IMR-90 (cell line): ENCODE results near the gene DPP10. TPM values are rescaled to one million over a fixed set of nuclear protein-coding genes. Genes with fewer than 3 reads are reported as not detected.

Source experiments
- ATAC-seq: fragments of 200-7000 bp; cut with Tn5 transposase; 2 replicates; pipeline ENCODE4 v1.9.1; 2020; ENCODE audit warnings: low read depth, mild to moderate bottlenecking, moderate library complexity
- BruUV-seq: library from RNA; stranded (reverse); fragments of 400-500 nt; replicated peaks from 2 replicates; lab custom pipeline; 2021; lab: Mats Ljungman, UMichigan
- CTCF ChIA-PET: fragments of 300-600 bp; formaldehyde crosslinking; extraction: SDS; loops from one replicate; lab custom pipeline; 2021; ENCODE audit warnings: antibody characterized with exemption; lab: Yijun Ruan, JAX
- POLR2A ChIA-PET: fragments of 300-600 bp; sonication (Branson Sonifier 250); formaldehyde crosslinking; loops from one replicate; lab custom pipeline; 2022; ENCODE audit warnings: antibody characterized with exemption; ENCODE audit not compliant: unreplicated experiment; lab: Charles Lee
- DNase-seq: peaks from one replicate; pipeline ENCODE4 v3.0.0; 2013
- H2AFZ ChIP-seq: replicated peaks from 2 replicates; pipeline ENCODE3; 2013; ENCODE audit warnings: low read length, mild to moderate bottlenecking; ENCODE audit not compliant: poor library complexity
- H2AK5ac ChIP-seq: 2 replicates; pipeline ENCODE4 v1.6.1; 2013; ENCODE audit warnings: low read depth, low read length, inconsistent platforms
- H2AK9ac ChIP-seq: replicated peaks from 2 replicates; pipeline ENCODE3; 2013; ENCODE audit warnings: mild to moderate bottlenecking, low read depth, low read length, moderate library complexity; ENCODE audit not compliant: poor library complexity
- H2BK120ac ChIP-seq: 2 replicates; pipeline ENCODE4 v1.6.1; 2013; ENCODE audit warnings: low read depth, low read length, inconsistent platforms
- H2BK15ac ChIP-seq: 3 replicates; pipeline ENCODE4 v1.6.1; 2013; ENCODE audit warnings: low read depth, low read length, inconsistent platforms
- H2BK20ac ChIP-seq: 2 replicates; pipeline ENCODE4 v1.6.1; 2013; ENCODE audit warnings: low read depth, mild to moderate bottlenecking, inconsistent platforms, low read length, moderate library complexity
- H2BK5ac ChIP-seq: 2 replicates; pipeline ENCODE4 v1.6.1; 2013; ENCODE audit warnings: mild to moderate bottlenecking, low read depth, low read length, inconsistent platforms; ENCODE audit not compliant: poor library complexity, severe bottlenecking
- H3K14ac ChIP-seq: replicated peaks from 2 replicates; pipeline ENCODE4 v1.6.1; 2013; ENCODE audit warnings: low read depth, low read length, inconsistent platforms
- H3K18ac ChIP-seq: 2 replicates; pipeline ENCODE4 v1.6.1; 2013; ENCODE audit warnings: low read depth, low read length, control low read depth
- H3K23ac ChIP-seq: 2 replicates; pipeline ENCODE4 v1.6.1; 2013; ENCODE audit warnings: low read depth, low read length, inconsistent platforms
- H3K27ac ChIP-seq: 2 replicates; pipeline ENCODE4 v1.5.1; 2013; ENCODE audit warnings: mild to moderate bottlenecking, control low read depth, low read length; ENCODE audit not compliant: insufficient read depth
- H3K27me3 ChIP-seq: 2 replicates; pipeline ENCODE4 v1.6.1; 2013; ENCODE audit warnings: low read length; ENCODE audit not compliant: control insufficient read depth, insufficient read depth
- H3K36me3 ChIP-seq: 2 replicates; pipeline ENCODE4 v1.6.1; 2013; ENCODE audit warnings: low read length, mixed read lengths; ENCODE audit not compliant: control insufficient read depth, insufficient read depth
- H3K4ac ChIP-seq: 2 replicates; pipeline ENCODE4 v1.6.1; 2013; ENCODE audit warnings: low read depth, low read length, inconsistent platforms
- H3K4me1 ChIP-seq: 2 replicates; pipeline ENCODE4 v1.6.1; 2013; ENCODE audit warnings: low read length, mixed read lengths; ENCODE audit not compliant: control insufficient read depth, insufficient read depth
- H3K4me2 ChIP-seq: 2 replicates; pipeline ENCODE4 v1.6.1; 2013; ENCODE audit warnings: low read depth, mild to moderate bottlenecking, control low read depth, low read length, moderate library complexity
- H3K4me3 ChIP-seq: 2 replicates; pipeline ENCODE4 v1.5.1; 2013; ENCODE audit warnings: low read depth, mild to moderate bottlenecking, control low read depth, low read length, moderate library complexity; ENCODE audit not compliant: insufficient read depth
- H3K56ac ChIP-seq: 2 replicates; pipeline ENCODE4 v1.6.1; 2013; ENCODE audit warnings: low read length, inconsistent platforms; ENCODE audit not compliant: insufficient read depth; ENCODE audit errors: extremely low read depth
- H3K79me1 ChIP-seq, 2 experiments: 2 replicates each; pipeline ENCODE4 v1.6.1; 2013; ENCODE audit warnings: low read length in 2 of 2, inconsistent platforms in 1 of 2, low read depth in 1 of 2
- H3K9ac ChIP-seq: 2 replicates; pipeline ENCODE4 v1.6.1; 2013; ENCODE audit warnings: low read depth, low read length, control low read depth
- H3K9me1 ChIP-seq: 2 replicates; pipeline ENCODE4 v1.6.1; 2013; ENCODE audit warnings: low read length, inconsistent platforms; ENCODE audit not compliant: insufficient read depth
- H3K9me3 ChIP-seq: 2 replicates; pipeline ENCODE4 v1.6.1; 2013; ENCODE audit warnings: low read length; ENCODE audit not compliant: control insufficient read depth, insufficient read depth
- H4K20me1 ChIP-seq: 2 replicates; pipeline ENCODE4 v1.6.1; 2013; ENCODE audit warnings: low read length, inconsistent platforms; ENCODE audit not compliant: insufficient read depth
- H4K5ac ChIP-seq: 2 replicates; pipeline ENCODE4 v1.6.1; 2013; ENCODE audit warnings: mild to moderate bottlenecking, low read depth, low read length, control low read depth
- H4K8ac ChIP-seq, 2 experiments: 2 replicates each; pipeline ENCODE4 v1.6.1; 2013; ENCODE audit warnings: low read depth in 2 of 2, low read length in 2 of 2, control low read depth in 1 of 2, inconsistent platforms in 1 of 2
- H4K91ac ChIP-seq: 2 replicates; pipeline ENCODE4 v1.6.1; 2013; ENCODE audit warnings: low read depth, low read length, inconsistent platforms; ENCODE audit not compliant: insufficient read depth
- CEBPB ChIP-seq: IDR thresholded peaks from 2 replicates; pipeline ENCODE4 v1.6.1; 2012; ENCODE audit warnings: low read depth, low read length, improper control_type of control experiment
- FOS ChIP-seq: fragments of 150-350 bp; IDR thresholded peaks from 2 replicates; pipeline ENCODE4 v1.6.1; 2016; ENCODE audit warnings: low read depth, low read length
- MAFK ChIP-seq: IDR thresholded peaks from 2 replicates; pipeline ENCODE4 v1.6.1; 2012; ENCODE audit warnings: low read depth, low read length, improper control_type of control experiment
- MAZ ChIP-seq: IDR thresholded peaks from 2 replicates; pipeline ENCODE4 v1.6.1; 2012; ENCODE audit warnings: low read depth, mild to moderate bottlenecking, low read length, improper control_type of control experiment, moderate library complexity, borderline replicate concordance
- NFE2L2 ChIP-seq: fragments of 150-350 bp; IDR thresholded peaks from 2 replicates; pipeline ENCODE4 v1.6.1; 2016; ENCODE audit warnings: low read depth, mild to moderate bottlenecking, low read length
- SMC3 ChIP-seq: fragments of 150-350 bp; IDR thresholded peaks from 2 replicates; pipeline ENCODE4 v1.6.1; 2016; ENCODE audit warnings: low read depth, mild to moderate bottlenecking, antibody characterized with exemption, low read length, moderate library complexity
- USF2 ChIP-seq: fragments of 150-350 bp; IDR thresholded peaks from 2 replicates; pipeline ENCODE4 v1.6.1; 2017; ENCODE audit warnings: mild to moderate bottlenecking, antibody characterized with exemption, low read length, low read depth
- WGBS, 2 experiments: methylation state at CpG; one replicate each; pipeline versions ENCODE4 v1.1.5 to v1.1.7; 2013; ENCODE audit warnings: missing lambda C conversion rate in 2 of 2; ENCODE audit not compliant: insufficient read length in 1 of 2; ENCODE audit errors: extremely low coverage in 2 of 2; 5-methylcytosine and 5-hydroxymethylcytosine counted together
- dilution Hi-C: fragments of 300-500 bp; cut with HindIII; formaldehyde crosslinking; loops from one replicate; pipeline ENCODE4 v1.14.3; 2018; ENCODE audit warnings: low sequenced_read_pairs; ENCODE audit not compliant: unreplicated experiment
- in situ Hi-C: fragments of 300-500 bp; cut with MboI; formaldehyde crosslinking; loops from 3 replicates; pipeline ENCODE4 v1.14.3; 2019; ENCODE audit warnings: low sequenced_read_pairs, inconsistent platforms, mixed read lengths
- intact Hi-C: fragments of 100-400 bp; cut with micrococcal nuclease; formaldehyde crosslinking; loops from 2 replicates; pipeline ENCODE4 v1.10.0; 2022
- polyA plus RNA-seq, 3 experiments: library from polyadenylated mRNA; depleted of rRNA; stranded (reverse); fragments of >200 nt; gene quantifications; 2 replicates each; pipeline ENCODE4 v1.2.3, GENCODE V29; 2012; ENCODE audit warnings: low replicate concordance in 1 of 3
- total RNA-seq: library from RNA; depleted of rRNA; stranded (reverse); fragments of >200 nt; gene quantifications from 2 replicates; pipeline ENCODE4 v1.2.3, GENCODE V29; 2012

The DPP10 gene
- total and polyA plus RNA-seq, 2 of the 4 experiments (the other 2 are of a cell fraction): not detected

GRCh38 chr2:115560666-115561065, 1118.2 kb downstream of the DPP10 start:
- no peaks in the 10 kb centered on the region for H3K36me3 ChIP-seq
- no peak overlapping the region for H2AFZ ChIP-seq
- no peaks in the 10 kb centered on the region for H3K9me1 ChIP-seq
- DNase-seq (no peak), ATAC-seq (no peak)
- H3K4me2 ChIP-seq: no peak overlapping the region
- H3K23ac ChIP-seq: no peak overlapping the region
- no peak overlapping the region for H4K5ac ChIP-seq
- dilution Hi-C loops: no loop called here
- WGBS, 2 experiments: no CpG with 5 or more reads among the region's 4 CpGs
- H2BK20ac ChIP-seq: no peak overlapping the region
- H2BK120ac ChIP-seq: no peak overlapping the region
- no peak overlapping the region for H2AK5ac ChIP-seq
- H3K4me3 ChIP-seq: no peak overlapping the region
- H3K4ac ChIP-seq: no peak overlapping the region
- ChIA-PET POLR2A (no interaction called here), CTCF (no interaction called here)
- H3K27ac ChIP-seq: no peak overlapping the region
- no peaks in the 10 kb centered on the region for H3K79me1 ChIP-seq
- H3K56ac ChIP-seq: no peak overlapping the region
- no peaks in the 10 kb centered on the region for H3K4me1 ChIP-seq
- TF ChIP-seq MAFK: no peak
- no peak for TF ChIP-seq FOS
- no peak for TF ChIP-seq NFE2L2
- TF ChIP-seq SMC3: no peak
- no peak for TF ChIP-seq MAZ
- no peak for TF ChIP-seq CEBPB
- TF ChIP-seq USF2: no peak
- no peaks in the 10 kb centered on the region for H3K27me3 ChIP-seq
- no peak overlapping the region for H3K9ac ChIP-seq
- H3K18ac ChIP-seq: no peak overlapping the region
- no peaks in the 10 kb centered on the region for H3K9me3 ChIP-seq
- in situ Hi-C loops: no loop called here
- no peak overlapping the region for H2BK5ac ChIP-seq
- BruUV-seq: no TSS peak
- H4K91ac ChIP-seq: no peak overlapping the region
- no peak overlapping the region for H2BK15ac ChIP-seq
- no peak overlapping the region for H2AK9ac ChIP-seq
- H4K20me1 ChIP-seq: no peaks in the 10 kb centered on the region
- no peak overlapping the region for H3K14ac ChIP-seq
- no peak overlapping the region for H4K8ac ChIP-seq
- intact Hi-C loops: no loop called here
